ENCODE results near the gene ANKRD53.
"Not testable (repeated sequence)": the region's sequence is repeated elsewhere in the genome, so short reads cannot be mapped to it uniquely, and the experiment has no call there.

The ANKRD53 gene

DNA sequence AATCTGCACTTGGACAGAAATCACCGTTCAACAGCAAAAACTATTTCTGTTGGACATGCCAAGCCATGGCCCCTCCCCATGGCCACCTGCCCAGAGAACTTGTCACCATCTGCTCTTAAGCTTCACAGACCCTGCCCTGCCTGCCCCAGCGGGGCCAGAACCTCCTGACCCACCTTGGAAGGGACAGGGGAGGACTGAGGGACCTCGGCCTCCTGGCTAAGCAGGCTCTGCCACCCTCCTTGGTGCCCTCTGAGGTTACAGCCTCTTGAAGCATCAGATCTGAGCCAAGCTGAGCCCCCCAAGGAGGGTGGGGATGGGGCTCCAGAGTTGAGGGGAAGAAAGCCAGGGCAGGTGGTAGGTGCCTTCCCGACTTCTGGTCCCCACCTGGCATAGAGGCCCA, 9.7 kb downstream of the ANKRD53 start:
- DNase-seq (ENCODE audit: low read depth in 1 of 2, low spot score in 1 of 2), result no peak

- no peak for DNase-seq (ENCODE audit: low read depth in 1 of 2, low spot score in 1 of 2)
These were observed 10.6 kb downstream of the ANKRD53 start for GRCh38 chr2:70988726-70989648.

DNA sequence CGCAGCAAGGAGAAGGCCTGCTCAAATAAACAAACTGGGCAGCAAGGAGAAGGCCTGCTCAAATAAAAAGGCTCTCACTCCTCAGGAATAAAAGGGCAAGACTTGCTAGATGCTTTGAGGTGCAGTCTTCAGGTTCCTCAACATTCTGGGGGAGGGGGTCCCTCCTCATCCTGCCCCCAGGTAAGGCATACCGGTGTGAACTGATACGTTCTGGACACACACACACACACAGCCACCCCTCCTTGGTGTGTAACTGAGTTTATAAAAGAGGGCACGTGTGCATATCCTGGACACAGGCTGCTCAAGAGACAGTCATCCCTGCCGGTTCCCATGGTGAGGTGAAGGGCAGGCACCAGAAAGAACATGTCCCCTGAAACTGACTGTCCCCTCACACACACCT, 11.8 kb downstream of the ANKRD53 start:
- no peak for DNase-seq (ENCODE audit: low read depth in 1 of 2, low spot score in 1 of 2)

DNA sequence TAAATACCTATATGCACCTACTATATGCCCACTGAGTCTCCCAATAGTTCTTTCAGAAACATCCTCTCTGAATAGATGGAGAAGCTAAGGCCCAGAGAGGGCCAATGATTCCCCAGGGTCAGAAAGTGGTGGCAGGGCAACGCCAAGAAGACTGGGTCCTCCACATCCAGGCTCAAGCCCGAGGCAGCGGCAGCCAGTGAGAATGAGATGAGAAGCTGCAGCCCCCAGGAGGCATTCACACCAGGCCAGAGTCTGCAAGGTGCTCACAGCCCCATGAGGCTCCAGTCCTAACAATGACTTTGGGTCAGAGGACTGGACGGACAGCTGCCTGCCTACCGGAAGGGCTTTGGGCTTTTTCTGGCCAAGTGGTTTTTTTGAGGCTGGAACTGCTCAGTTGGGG, 12.7 kb downstream of the ANKRD53 start:
- no peak for DNase-seq (ENCODE audit: low read depth in 1 of 2, low spot score in 1 of 2)

DNA sequence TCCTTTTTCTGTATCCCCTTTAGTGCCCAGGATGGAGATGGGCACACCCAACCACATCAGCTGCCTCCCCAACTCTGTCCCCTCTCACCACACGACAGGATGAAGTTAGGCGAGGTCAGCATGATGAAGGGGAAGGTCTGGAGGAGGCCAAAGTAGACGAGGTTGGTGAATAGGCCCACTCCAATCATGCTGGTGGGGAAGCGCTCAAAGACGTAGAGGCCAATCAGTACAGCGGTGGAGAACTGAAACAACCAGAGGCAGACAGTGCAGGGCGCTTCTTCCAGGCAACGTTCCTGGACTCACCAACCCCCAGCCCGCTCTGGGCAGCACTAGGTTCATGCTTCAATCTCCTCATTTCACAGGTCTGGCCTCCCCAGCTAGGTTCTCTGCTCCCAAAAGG, 13.3 kb downstream of the ANKRD53 start:
- no peak for DNase-seq (ENCODE audit: low read depth in 1 of 2, low spot score in 1 of 2)

GRCh38 chr2:70992945-70993853, 14.8 kb downstream of the ANKRD53 start:
- DNase-seq (ENCODE audit: low read depth in 1 of 2, low spot score in 1 of 2), result no peak

DNA sequence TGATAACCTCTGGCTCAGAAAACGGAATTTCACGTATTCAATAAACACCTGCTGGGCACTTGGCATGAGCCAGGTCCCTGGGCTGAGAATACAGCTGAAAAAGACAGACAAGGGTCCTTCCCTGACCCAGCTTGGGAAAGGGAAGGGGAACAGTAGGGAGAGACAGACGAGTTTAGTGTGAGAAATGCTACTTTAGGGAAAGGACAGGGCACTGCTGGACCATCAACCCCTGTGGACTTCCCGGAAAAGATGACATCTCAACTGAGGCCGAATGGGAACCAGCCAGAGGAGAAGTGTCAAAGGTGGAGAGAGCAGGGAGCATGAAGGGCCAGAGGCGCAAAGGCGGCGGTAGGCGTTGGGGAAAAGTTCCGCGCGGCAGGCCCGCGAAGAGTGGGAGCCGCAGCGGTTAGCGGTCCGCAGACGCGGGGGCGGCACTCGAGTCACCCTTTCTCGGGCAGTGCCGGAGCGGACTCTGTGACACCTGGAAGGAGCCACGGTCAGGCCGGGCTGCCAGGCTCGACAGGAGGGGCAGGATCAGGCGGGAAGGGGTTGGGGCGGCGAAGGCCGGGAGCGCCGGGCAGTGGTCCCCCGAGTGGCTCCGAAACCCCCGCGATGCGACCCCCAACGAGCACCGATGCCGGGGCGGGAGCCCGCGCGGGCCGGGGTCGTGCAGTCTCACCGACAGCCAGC, 15.7 kb downstream of the ANKRD53 start:
- peak; percentile 21 to 33 for DNase-seq (ENCODE audit: low read depth in 1 of 2, low spot score in 1 of 2)

GRCh38 chr2:70994699-70995425, 16.4 kb downstream of the ANKRD53 start, which contains the start of gene TEX261:
Gene TEX261 (minus strand): TSS chr2:70994873. CDS start chr2:70994757, 116 bp downstream.
- DNase-seq (ENCODE audit: low read depth in 1 of 2, low spot score in 1 of 2), result peak; percentile 82 to 85

GRCh38 chr2:70995426-70995729, 16.9 kb downstream of the ANKRD53 start:
- peak in 1 of 2 donors; percentile 48 for DNase-seq (ENCODE audit: low read depth in 1 of 2, low spot score in 1 of 2)

GRCh38 chr2:70998885-70999284, 20.5 kb downstream of the ANKRD53 start:
- not testable (repeated sequence) for DNase-seq (ENCODE audit: low read depth in 1 of 2, low spot score in 1 of 2)

- no peak for DNase-seq (ENCODE audit: low read depth in 1 of 2, low spot score in 1 of 2)
These were observed 20.9 kb downstream of the ANKRD53 start for GRCh38 chr2:70999362-70999761.

DNA sequence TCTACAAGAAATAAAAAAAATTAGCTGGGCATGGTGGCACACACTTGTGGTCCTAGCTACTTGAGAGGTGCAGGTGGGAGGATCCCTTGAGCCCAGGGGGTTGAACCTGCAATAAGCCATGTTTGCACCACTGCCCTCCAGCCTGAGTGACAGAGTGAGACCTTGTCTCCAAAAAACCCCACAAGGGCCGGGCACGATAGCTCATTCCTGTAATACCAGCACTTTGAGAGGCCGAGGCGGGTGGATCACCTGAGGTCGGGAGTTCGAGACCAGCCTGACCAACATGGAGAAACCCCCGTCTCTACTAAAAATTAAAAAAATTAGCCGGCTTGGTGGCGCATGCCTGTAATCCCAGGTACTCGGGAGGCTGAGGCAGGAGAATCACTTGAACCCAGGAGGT, 21.5 kb downstream of the ANKRD53 start:
- not testable (repeated sequence) for DNase-seq (ENCODE audit: low read depth in 1 of 2, low spot score in 1 of 2)

- peak; percentile 69 to 77 for DNase-seq (ENCODE audit: low read depth in 1 of 2, low spot score in 1 of 2)
These were observed 22.6 kb downstream of the ANKRD53 start for GRCh38 chr2:71000780-71001591.

DNA sequence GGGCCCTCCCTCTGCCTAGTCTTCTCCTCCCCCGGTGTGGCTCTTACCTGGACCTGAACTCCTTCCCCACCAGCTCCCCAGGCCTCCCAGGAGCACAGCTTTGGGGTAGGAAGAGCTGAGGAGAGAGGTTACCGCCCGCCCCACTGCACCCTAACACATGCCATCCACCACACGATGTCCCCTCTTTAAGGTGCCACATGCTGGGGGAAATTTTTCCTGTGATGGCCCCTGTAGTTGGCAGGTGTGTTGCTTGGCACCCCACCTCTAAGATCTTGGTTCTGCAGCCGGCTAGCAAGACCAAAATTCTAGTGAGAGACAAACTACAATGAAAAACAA, 23.1 kb downstream of the ANKRD53 start:
- no peak for DNase-seq (ENCODE audit: low read depth in 1 of 2, low spot score in 1 of 2)

DNA sequence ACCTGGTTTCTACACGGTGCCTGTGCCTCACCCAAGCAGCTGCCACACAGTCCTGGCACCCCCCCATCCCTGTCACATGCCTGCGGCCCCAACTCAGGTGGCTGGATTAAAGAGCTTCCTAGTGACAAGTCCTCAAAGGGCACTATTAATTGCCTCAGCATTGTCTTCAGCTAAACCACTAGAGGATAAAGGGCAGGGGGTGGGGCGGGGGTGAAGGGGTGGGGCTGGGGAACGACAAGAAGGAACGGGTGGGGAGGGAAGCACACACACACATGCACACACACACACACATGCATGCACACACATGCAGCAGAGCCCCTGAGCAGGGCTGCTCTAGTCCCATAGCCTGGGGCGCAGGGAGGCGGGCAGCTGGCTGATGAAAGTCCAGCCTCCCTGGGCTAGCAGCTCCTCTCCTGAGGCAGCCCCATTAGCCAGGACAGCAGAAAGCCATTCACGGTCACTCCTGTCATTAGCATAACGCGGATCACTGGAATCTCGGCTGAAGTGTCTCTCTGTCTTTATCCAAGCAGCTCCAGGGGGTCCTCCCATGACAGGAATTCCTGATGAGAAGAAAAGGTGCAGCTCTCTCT, 23.6 kb downstream of the ANKRD53 start:
- DNase-seq (ENCODE audit: low read depth in 1 of 2, low spot score in 1 of 2), result no peak

GRCh38 chr2:71003396-71003795, 25.0 kb downstream of the ANKRD53 start:
- DNase-seq (ENCODE audit: low read depth in 1 of 2, low spot score in 1 of 2), result no peak

DNA sequence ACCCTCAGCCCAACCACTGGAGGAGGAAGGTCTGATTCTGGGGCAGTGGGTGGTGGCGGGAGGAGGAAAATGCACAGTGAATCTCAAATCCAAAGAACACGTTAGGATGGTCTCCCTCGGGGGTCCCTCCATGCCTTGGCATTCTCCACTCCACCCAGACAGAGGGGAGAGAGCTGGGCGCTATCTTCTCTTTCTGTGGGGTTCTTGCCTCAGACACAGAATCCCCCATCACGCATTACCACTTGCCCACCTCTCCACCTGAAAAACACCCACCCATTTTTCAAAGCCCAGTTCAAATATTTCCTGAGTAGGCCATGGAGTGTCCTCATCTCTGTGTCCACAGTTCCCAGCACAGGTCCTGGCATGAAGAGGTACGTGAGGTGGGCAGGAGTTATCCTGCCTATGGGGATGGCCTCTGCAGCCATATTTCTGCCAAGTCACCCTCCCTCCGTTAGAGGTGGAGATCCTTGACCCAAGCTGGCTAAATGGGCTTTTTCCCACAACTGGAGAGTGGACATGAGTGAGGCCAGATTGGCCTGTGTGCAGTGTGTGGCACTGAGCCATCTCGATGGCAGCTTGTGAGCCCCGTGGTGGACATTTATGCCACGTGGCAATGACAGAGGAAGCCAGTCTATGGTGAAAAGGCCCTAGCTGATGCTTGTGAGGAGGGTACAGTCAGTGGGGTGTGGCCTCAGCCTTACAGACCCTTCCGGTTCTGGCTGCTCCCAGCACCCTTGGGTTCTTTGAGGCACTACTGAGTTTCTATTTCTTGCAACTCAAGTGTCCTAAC, 25.7 kb downstream of the ANKRD53 start:
- DNase-seq (ENCODE audit: low read depth in 1 of 2, low spot score in 1 of 2), result no peak

- DNase-seq (ENCODE audit: low read depth in 1 of 2, low spot score in 1 of 2), result no peak
These were observed 26.4 kb downstream of the ANKRD53 start for GRCh38 chr2:71004857-71005256.
